CD4-positive, alpha-beta T cell treated with Interleukin-4 for 1 hour (primary cell): ENCODE results near the gene AFF1.
"Not testable (repeated sequence)": the region's sequence is repeated elsewhere in the genome, so short reads cannot be mapped to it uniquely, and the experiment has no call there.

Source experiments
- DNase-seq, 2 donors: peaks; one replicate each; pipeline ENCODE4 v3.0.0-alpha.2; 2020 to 2022

AFF1 gene

GRCh38 chr4:87017580-87018342 is 83.0 kb downstream of the AFF1 start:
- DNase-seq = no peak

- DNase-seq = no peak
Measured at GRCh38 chr4:87018753-87019152, 83.9 kb downstream of the AFF1 start.

- no peak for DNase-seq
Measured at GRCh38 chr4:87019246-87019791, 84.5 kb downstream of the AFF1 start.

GRCh38 chr4:87019898-87020297 is 85.1 kb downstream of the AFF1 start:
- DNase-seq = no peak

GRCh38 chr4:87024201-87024600 is 89.4 kb downstream of the AFF1 start:
- DNase-seq = no peak

GRCh38 chr4:87025023-87025613 is 90.3 kb downstream of the AFF1 start:
- DNase-seq = no peak

- no peak for DNase-seq
Measured at GRCh38 chr4:87025614-87026041, 90.8 kb downstream of the AFF1 start.

GRCh38 chr4:87026800-87027495 is 92.1 kb downstream of the AFF1 start:
- DNase-seq = peak in 1 of 2 donors; percentile 47

GRCh38 chr4:87029356-87029755 is 94.5 kb downstream of the AFF1 start:
- no peak for DNase-seq

GRCh38 chr4:87030124-87030523 is 95.3 kb downstream of the AFF1 start:
- no peak for DNase-seq

GRCh38 chr4:87030755-87031441 is 96.1 kb downstream of the AFF1 start:
- no peak for DNase-seq

GRCh38 chr4:87031920-87032319 is 97.1 kb downstream of the AFF1 start:
- DNase-seq = no peak

- no peak for DNase-seq
Measured at GRCh38 chr4:87032884-87033533, 98.2 kb downstream of the AFF1 start.

GRCh38 chr4:87033902-87034301 is 99.1 kb downstream of the AFF1 start:
- no peak for DNase-seq

- DNase-seq = no peak
Measured at GRCh38 chr4:87034527-87034926, 99.7 kb downstream of the AFF1 start.

GRCh38 chr4:87035881-87036509 is 101.2 kb downstream of the AFF1 start:
- DNase-seq = no peak

- DNase-seq = no peak
Measured at GRCh38 chr4:87036713-87037112, 101.9 kb downstream of the AFF1 start.

GRCh38 chr4:87037171-87037570 is 102.4 kb downstream of the AFF1 start:
- not testable (repeated sequence) for DNase-seq

- DNase-seq = no peak
Measured at GRCh38 chr4:87037671-87038334, 103.0 kb downstream of the AFF1 start.

- DNase-seq = peak in 1 of 2 donors; percentile 25
Measured at GRCh38 chr4:87038837-87039615, 104.2 kb downstream of the AFF1 start.

- no peak for DNase-seq
Measured at GRCh38 chr4:87041141-87041540, 106.3 kb downstream of the AFF1 start.
